Measurements from ENCODE around the gene KCNE3.

The KCNE3 gene, protein sequence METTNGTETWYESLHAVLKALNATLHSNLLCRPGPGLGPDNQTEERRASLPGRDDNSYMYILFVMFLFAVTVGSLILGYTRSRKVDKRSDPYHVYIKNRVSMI

GRCh38 chr11:74466916-74467885, at the start of gene KCNE3:
Gene KCNE3 (minus strand): TSS chr11:74467549. CDS start chr11:74457563, 9,986 bp downstream.
- no peak within 1 kb of the TSS for H3K4me3 ChIP-seq
- peak within 1 kb of the TSS in 6 of 11 experiments; percentile 32 to 64 (median 36); a peak in 10 of 22 replicates for H3K4me2 ChIP-seq
- no peaks in the 10 kb centered on the region for H4K20me1 ChIP-seq
- H3K36me3 ChIP-seq: no peaks in the 10 kb centered on the region
- no peak within 1 kb of the TSS for H3K27ac ChIP-seq
- no peak within 1 kb of the TSS for H3K9ac ChIP-seq
- no peak for TF ChIP-seq Cebpa-rat (IDR thresholded peaks at IDR 0.05)
- no peaks in the 10 kb centered on the region for H3K27me3 ChIP-seq
- H3K9me3 ChIP-seq (replicated peaks in 1 of 11): no peaks in the 10 kb centered on the region
- peaks cover 8 to 58% (median 30%) of the 10 kb centered on the region in 10 experiments for H3K4me1 ChIP-seq

DNA sequence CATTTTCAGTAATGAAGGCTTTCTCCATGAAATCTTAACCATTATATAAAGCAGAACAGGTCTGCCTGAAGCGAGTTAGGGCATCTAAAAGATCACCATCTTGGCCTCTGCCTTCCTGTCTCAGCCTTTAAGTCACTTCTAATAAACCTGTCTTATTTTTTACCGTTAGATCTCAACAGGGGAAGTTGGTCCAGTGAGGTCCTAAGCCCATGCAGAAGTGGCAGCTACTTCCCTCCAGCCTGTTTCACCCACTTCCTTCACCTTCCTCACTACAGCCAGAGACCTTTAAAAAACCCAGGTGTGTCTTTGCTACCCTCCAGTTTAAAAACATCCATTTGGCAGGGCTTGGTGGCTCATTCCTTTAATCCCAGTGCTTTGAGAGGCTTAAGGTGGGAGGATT, 40.2 kb upstream of the KCNE3 start:
- H3K36me3 ChIP-seq: peaks cover 0 to 3% (median 0%) of the 10 kb centered on the region in 11 experiments; a peak in 2 of 22 replicates
- no peak overlapping the region for H3K9ac ChIP-seq
- H3K4me1 ChIP-seq: peaks cover 0 to 5% (median 0%) of the 10 kb centered on the region in 10 experiments; a peak in 1 of 20 replicates
- peaks cover 7 to 10% (median 9%) of the 10 kb centered on the region in 11 experiments for H3K9me3 ChIP-seq (replicated peaks in 1 of 11)
- no peak overlapping the region for H3K4me3 ChIP-seq
- no peak overlapping the region for H3K27ac ChIP-seq
- H4K20me1 ChIP-seq: no peaks in the 10 kb centered on the region; a peak in 1 of 22 replicates
- H3K27me3 ChIP-seq: no peaks in the 10 kb centered on the region
- TF ChIP-seq Cebpa-rat (IDR thresholded peaks at IDR 0.05): no peak
- no peak overlapping the region for H3K4me2 ChIP-seq

GRCh38 chr11:74506823-74507222, 39.5 kb upstream of the KCNE3 start:
- H3K9me3 ChIP-seq (replicated peaks in 1 of 11): peaks cover 14 to 17% (median 16%) of the 10 kb centered on the region in 11 experiments
- H3K9ac ChIP-seq: no peak overlapping the region
- no peaks in the 10 kb centered on the region for H3K27me3 ChIP-seq
- no peak overlapping the region for H3K4me3 ChIP-seq
- peaks cover 0 to 8% (median 0%) of the 10 kb centered on the region in 11 experiments; a peak in 2 of 22 replicates for H3K36me3 ChIP-seq
- H3K27ac ChIP-seq: no peak overlapping the region
- H4K20me1 ChIP-seq: no peaks in the 10 kb centered on the region; a peak in 1 of 22 replicates
- H3K4me1 ChIP-seq: peaks cover 0 to 5% (median 0%) of the 10 kb centered on the region in 10 experiments; a peak in 1 of 20 replicates
- TF ChIP-seq Cebpa-rat (IDR thresholded peaks at IDR 0.05): no peak
- no peak overlapping the region for H3K4me2 ChIP-seq

DNA sequence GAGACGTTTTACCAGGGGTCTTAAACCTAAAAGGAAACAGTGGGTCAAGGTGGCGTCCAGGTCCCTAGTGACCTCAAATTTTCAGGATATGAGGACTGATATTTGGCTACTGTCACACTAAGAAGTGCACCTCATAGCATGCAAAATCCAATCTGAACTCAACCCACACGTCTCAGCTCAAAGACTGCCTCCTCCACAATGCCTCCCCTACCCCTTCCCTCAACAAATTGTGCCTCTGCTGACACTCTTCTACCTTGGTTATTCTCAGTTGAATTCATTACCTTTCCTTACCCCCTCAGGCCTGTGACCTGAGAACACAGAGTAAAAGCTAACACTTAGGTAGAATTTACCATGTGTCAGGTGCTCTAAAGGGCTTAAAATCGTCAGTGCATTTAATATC, 38.6 kb upstream of the KCNE3 start:
- Histone ChIP-seq H3K4me3 (no peak overlapping the region), H3K27me3 (no peaks in the 10 kb centered on the region), H3K27ac (no peak overlapping the region), H3K9ac (no peak overlapping the region), H4K20me1 (no peaks in the 10 kb centered on the region; a peak in 1 of 22 replicates), H3K9me3 (replicated peaks in 1 of 11) (peaks cover 15 to 23% (median 18%) of the 10 kb centered on the region in 11 experiments), H3K36me3 (peaks cover 0 to 8% (median 0%) of the 10 kb centered on the region in 11 experiments; a peak in 2 of 22 replicates), H3K4me2 (no peak overlapping the region), H3K4me1 (peaks cover 0 to 5% (median 0%) of the 10 kb centered on the region in 10 experiments; a peak in 1 of 20 replicates)
- TF ChIP-seq Cebpa-rat (IDR thresholded peaks at IDR 0.05): no peak

DNA sequence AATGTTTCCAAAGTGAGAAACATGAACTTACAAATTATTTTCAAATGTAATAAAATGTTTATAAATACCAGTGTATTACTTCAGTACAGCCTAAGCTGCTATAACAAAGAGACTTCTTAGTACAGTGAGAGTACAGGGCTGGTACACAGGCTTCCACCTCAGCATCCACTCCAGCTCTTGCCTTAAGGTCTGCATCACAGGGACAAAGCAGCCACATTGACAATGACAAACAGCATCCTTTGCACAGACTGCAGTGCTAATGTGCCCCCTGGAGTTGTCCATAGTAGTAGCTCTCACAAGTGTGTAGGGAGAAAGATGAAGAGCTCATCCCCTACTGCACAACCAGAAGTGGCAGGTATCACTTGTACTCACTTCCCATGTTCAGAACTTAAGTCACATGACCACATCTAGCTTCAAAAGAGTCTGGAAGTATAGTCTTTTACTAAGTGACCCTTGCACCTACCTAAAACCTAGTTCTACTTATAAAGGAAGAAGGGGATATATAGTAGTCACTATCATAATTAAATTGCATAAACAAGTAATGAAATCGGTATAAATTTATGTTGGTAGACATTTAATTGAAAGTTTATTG, 36.8 kb upstream of the KCNE3 start:
- Histone ChIP-seq H3K9ac (no peak overlapping the region), H3K9me3 (replicated peaks in 1 of 11) (peaks cover 15 to 33% (median 21%) of the 10 kb centered on the region in 11 experiments), H3K36me3 (peaks cover 0 to 8% (median 0%) of the 10 kb centered on the region in 11 experiments; a peak in 2 of 22 replicates), H3K27me3 (no peaks in the 10 kb centered on the region), H3K4me2 (no peak overlapping the region), H3K4me3 (no peak overlapping the region), H3K4me1 (peaks cover 0 to 5% (median 0%) of the 10 kb centered on the region in 10 experiments; a peak in 1 of 20 replicates), H3K27ac (no peak overlapping the region), H4K20me1 (no peaks in the 10 kb centered on the region)
- TF ChIP-seq Cebpa-rat (IDR thresholded peaks at IDR 0.05): no peak

DNA sequence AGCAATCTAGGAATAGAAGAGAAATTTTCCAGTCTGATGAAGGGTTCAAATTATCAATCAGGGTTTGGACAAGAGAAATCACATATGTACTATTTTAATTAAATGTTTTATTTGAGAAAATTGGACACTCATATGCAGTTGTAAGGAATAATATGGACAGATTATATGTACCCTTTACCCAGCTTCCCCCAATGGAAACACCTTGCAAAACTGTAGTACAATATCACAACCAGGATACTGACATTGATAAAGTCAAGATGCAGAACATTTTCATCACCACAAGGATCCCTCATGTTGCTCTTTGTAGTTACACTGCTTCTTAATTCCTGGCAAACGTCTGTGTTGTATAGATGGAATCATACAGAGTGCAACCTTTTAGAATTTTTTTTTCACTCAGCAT, 27.6 kb upstream of the KCNE3 start:
- Histone ChIP-seq H3K4me1 (peaks cover 15 to 20% (median 18%) of the 10 kb centered on the region in 10 experiments), H3K9me3 (replicated peaks in 1 of 11) (peaks cover 6 to 15% (median 12%) of the 10 kb centered on the region in 11 experiments; a peak in 20 of 22 replicates), H4K20me1 (no peaks in the 10 kb centered on the region), H3K4me2 (no peak overlapping the region), H3K36me3 (peaks cover 0 to 7% (median 0%) of the 10 kb centered on the region in 11 experiments; a peak in 1 of 22 replicates), H3K4me3 (no peak overlapping the region), H3K9ac (no peak overlapping the region), H3K27ac (no peak overlapping the region), H3K27me3 (no peaks in the 10 kb centered on the region)
- TF ChIP-seq Cebpa-rat (IDR thresholded peaks at IDR 0.05): no peak

DNA sequence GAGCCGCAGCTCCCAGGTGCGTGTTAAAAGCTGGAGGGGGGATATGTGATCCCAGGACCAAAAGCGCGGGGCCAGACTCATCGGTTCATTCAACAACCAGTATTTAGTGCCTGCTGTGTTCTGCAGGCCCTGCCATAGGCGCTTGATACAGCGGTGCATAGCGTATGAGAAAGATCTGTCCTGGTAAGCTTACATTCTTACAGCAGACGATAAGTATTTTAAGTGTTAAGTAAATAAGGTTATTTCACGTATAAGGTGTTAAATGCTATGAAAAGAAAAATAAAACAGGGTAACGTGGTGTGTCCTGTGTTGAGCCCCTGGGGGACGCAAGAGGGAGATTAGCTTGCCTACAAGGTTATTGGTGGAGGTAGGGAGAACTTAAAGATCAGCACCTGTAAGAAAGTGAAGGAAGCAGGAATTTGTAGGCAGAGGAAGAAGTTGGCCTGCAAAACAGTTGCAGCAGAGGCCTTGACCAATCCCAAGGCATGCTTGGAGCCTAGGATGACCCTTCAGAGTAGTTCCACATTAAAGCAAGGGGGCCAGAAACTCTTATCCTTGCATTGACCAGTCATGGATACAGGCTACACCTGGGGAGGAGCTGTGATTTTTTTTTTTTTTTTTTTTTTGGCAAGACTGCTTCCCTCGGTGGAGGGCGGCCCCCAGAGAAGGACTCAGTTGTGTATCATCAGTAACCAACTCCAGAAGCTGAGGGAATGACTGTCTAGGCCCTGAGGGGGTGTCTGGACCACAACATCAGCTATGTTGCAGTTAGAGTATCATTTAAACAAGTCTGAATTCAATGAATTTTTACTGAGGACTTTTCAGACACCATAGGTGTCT, 26.7 kb upstream of the KCNE3 start:
- peak overlapping the region; percentile 84 to 99 (median 95); a peak in 21 of 22 replicates for H3K27ac ChIP-seq
- H3K4me1 ChIP-seq: peaks cover 15 to 20% (median 18%) of the 10 kb centered on the region in 10 experiments
- H4K20me1 ChIP-seq: no peaks in the 10 kb centered on the region
- no peaks in the 10 kb centered on the region for H3K27me3 ChIP-seq
- H3K4me2 ChIP-seq: peak overlapping the region; percentile 66 to 95 (median 85)
- H3K9me3 ChIP-seq (replicated peaks in 1 of 11): peaks cover 6 to 15% (median 12%) of the 10 kb centered on the region in 11 experiments; a peak in 20 of 22 replicates
- H3K9ac ChIP-seq: peak overlapping the region; percentile 91 to 99 (median 95)
- TF ChIP-seq Cebpa-rat (IDR thresholded peaks at IDR 0.05): no peak
- peaks cover 0 to 7% (median 0%) of the 10 kb centered on the region in 11 experiments; a peak in 1 of 22 replicates for H3K36me3 ChIP-seq
- peak overlapping the region; percentile 73 to 94 (median 90) for H3K4me3 ChIP-seq

All from BLaER1 treated with 17β-estradiol and CSF1 and Interleukin-3, amounts not matched to agents 10 nM and 100 nM (cell line).